Fibroblast of mammary gland (primary cell): Measurements from ENCODE around the gene TXLNB.

Source experiments
- DNase-seq: peaks from one replicate; pipeline ENCODE4 v3.0.0-alpha.2; 2010; ENCODE audit warnings: low read depth
- H3K4me3 ChIP-seq: 2 replicates; pipeline ENCODE4 v1.5.1; 2011; ENCODE audit warnings: low read depth, mild to moderate bottlenecking, low read length, moderate library complexity; ENCODE audit not compliant: control insufficient read depth
- TF ChIP-seq, protein P1 (sequence below): conservative IDR thresholded peaks from 2 replicates; pipeline ENCODE4 v1.5.1; 2011; ENCODE audit warnings: low read depth, low read length, inconsistent platforms; ENCODE audit not compliant: control insufficient read depth, insufficient read depth

Gene TXLNB

DNA sequence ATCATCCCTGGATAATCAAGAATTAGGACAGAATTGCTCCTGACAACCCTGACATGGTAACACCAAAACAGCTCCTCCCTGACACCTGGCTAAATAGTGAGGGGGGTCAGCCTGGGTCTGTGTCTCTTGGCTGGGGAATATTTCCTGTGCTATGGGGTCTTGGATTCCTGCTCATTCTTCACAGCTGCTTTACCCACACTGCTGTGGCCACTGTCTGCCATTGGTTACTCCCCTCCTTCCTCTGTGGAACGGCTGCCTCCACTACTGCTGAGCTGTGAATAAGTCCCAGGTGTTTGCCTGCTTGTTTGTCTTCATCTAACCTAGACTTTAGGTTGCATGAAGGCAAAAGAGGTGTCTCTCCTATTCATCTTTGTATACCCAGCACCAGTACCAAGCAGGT, 33.9 kb upstream of the TXLNB start:
- H3K4me3 ChIP-seq, result no peak overlapping the region

DNA sequence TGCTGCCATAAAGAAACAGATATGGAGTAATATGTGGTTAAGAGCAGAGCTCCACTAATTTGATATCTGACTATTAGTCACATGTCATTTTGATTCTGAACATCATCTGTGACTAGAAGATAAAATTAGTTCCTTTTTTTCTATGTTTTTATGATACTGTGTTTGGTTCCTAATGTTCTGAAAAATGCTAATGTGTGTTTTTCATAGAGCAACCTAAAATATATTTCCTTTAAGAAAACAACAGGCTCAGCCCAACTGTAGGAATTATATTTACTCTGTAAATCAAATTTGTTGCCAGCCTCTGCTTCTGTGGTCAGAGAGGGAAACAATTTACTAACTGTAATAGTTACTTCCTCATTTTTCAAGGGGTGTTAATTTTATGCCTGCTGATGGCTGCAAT, 33.3 kb upstream of the TXLNB start:
- TF ChIP-seq, protein P1, sequence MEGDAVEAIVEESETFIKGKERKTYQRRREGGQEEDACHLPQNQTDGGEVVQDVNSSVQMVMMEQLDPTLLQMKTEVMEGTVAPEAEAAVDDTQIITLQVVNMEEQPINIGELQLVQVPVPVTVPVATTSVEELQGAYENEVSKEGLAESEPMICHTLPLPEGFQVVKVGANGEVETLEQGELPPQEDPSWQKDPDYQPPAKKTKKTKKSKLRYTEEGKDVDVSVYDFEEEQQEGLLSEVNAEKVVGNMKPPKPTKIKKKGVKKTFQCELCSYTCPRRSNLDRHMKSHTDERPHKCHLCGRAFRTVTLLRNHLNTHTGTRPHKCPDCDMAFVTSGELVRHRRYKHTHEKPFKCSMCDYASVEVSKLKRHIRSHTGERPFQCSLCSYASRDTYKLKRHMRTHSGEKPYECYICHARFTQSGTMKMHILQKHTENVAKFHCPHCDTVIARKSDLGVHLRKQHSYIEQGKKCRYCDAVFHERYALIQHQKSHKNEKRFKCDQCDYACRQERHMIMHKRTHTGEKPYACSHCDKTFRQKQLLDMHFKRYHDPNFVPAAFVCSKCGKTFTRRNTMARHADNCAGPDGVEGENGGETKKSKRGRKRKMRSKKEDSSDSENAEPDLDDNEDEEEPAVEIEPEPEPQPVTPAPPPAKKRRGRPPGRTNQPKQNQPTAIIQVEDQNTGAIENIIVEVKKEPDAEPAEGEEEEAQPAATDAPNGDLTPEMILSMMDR, result no peak
- DNase-seq, result no peak
- H3K4me3 ChIP-seq, result no peak overlapping the region

More for the DNA sequence above, 33.9 kb upstream of the TXLNB start:
- no peak for DNase-seq
- TF ChIP-seq, protein P1, result no peak

DNA sequence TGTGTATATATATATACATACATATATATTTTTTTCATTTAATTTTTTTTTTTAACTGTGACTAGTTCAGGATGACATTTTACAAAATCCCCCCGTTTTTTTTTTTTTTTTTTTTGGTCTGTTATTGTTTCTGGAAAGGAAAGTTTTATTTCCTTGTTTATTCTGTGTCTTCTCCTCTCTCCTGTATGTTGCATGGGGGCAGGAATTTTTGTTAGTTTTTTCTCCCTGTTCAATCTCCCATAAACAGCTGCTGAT, 32.4 kb upstream of the TXLNB start:
- TF ChIP-seq, protein P1, result no peak
- DNase-seq, result no peak
- H3K4me3 ChIP-seq, result no peak overlapping the region

DNA sequence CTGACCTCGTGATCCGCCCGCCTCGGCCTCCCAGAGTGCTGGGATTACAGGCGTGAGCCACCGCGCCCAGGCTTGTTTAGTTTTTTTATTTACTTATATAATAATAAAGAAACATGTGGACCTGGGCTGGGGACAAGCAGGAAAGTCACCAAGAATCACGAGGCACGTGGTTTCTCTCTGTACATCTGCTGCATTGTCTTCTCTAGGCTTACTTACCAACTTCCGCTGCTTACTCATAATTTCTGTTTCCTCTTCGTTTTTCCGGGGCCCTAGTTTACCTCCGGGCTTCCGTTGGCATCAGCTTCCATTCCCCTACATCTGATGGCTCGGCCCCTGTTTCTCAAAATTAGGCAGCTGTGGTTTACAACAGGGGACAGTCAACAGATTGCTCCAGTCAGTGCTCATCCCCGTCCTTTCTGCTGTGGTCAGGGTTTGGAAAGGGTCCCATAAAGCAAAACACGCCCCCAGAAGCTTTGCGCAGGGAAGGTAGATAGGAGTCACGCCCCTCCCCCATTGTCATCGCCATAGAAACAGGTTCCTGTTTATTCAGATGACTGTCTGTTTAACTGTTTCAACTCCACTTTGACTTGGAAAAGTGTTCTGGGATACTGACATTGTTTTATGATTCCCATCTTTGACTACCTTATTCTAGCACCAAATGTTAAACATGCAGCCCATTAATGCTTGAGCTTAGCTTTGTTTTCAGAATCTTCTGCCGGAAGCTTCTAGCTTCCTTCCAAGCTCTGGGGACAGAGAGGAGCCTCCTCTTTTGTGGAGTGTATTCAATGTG, 31.9 kb upstream of the TXLNB start:
- no peak overlapping the region for H3K4me3 ChIP-seq
- TF ChIP-seq, protein P1, result no peak
- peak; percentile 76 for DNase-seq

DNA sequence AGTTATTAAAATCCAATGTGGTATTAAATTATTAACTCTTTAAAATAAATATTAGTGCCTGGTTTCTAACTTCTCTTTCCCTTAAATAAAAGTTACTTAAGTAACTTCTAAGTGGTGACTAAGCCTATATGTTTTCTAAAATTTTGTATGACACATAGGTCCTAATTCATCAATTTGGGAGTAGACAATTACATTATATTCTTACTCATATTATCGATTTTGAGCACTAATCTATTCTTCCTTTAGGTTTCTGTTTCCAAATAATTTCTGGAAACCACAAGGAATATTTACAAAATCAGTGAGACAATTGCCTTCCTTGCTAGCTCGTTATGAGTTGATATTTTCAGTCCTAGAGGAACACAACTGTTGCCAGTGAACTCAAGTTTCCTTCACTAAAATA, 28.3 kb upstream of the TXLNB start:
- DNase-seq, result no peak
- H3K4me3 ChIP-seq, result no peak overlapping the region
- TF ChIP-seq, protein P1, result no peak

DNA sequence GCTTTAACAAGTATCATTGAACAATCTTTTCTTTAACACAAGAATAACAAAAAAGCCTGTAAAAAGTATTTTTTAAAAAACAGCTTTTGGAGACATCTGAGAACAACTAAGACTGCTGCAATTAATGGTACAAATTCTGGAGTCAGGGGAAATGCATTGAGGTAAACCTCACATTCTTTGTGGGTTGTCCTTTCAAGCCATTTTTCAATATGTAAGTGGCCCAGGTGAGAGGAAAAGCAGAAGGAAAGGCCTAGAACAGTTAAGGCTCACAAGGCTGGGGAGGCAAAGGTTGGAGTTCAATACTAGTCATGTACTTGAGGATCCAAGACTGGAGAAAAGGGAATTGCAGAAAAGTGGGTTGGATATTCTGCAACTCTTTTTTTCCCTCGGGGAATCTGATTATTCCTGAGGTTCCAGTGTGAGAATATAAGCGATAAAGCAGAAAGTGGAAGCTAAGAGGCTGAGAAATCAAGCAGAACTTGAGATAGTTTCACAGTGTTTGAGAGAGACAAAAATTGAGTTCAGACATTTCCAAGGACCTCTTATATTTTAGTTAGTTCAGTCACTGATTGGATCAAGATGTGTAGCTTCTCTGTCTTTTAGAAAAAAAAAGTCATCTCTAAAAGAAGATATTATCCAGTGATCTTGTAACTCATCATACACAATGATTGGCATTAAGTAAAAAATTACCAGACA, 25.0 kb upstream of the TXLNB start:
- no peak overlapping the region for H3K4me3 ChIP-seq
- TF ChIP-seq, protein P1, result no peak
- no peak for DNase-seq
